GM12864 (cell line): ENCODE data around the gene ZNF416.
A peak's percentile ranks its signal among the peaks of the same experiment; 100 is the strongest.

Experiments
- DNase-seq: peaks from one replicate; pipeline ENCODE4 v3.0.0-alpha.2; 2011; ENCODE audit warnings: low read depth
- H3K4me3 ChIP-seq: 2 replicates; pipeline ENCODE4 v1.5.1; 2011; ENCODE audit warnings: mild to moderate bottlenecking, low read depth, low read length, control low read depth
- TF ChIP-seq, protein P1 (sequence below): IDR thresholded peaks from 2 replicates; pipeline ENCODE4 v1.5.1; 2011; ENCODE audit warnings: low read depth, mild to moderate bottlenecking, moderate library complexity, low read length, control low read depth, inconsistent platforms; ENCODE audit errors: missing control alignments

Gene ZNF416

DNA sequence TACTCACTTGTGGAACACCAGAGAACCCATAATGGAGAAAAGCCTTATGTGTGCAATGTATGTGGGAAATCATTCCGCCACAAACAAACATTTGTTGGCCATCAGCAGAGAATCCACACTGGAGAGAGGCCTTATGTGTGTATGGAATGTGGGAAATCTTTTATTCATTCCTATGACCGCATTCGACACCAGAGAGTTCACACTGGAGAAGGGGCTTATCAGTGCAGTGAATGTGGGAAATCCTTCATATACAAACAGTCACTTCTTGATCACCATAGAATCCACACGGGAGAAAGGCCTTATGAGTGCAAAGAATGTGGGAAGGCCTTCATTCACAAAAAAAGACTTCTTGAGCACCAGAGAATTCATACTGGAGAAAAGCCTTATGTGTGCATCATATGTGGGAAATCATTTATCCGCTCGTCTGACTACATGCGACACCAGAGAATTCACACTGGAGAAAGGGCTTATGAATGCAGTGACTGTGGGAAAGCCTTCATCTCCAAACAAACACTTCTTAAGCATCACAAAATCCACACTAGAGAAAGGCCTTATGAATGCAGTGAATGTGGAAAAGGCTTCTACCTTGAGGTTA, 40.7 kb downstream of the ZNF416 start:
- no peak for DNase-seq
- TF ChIP-seq, protein P1, sequence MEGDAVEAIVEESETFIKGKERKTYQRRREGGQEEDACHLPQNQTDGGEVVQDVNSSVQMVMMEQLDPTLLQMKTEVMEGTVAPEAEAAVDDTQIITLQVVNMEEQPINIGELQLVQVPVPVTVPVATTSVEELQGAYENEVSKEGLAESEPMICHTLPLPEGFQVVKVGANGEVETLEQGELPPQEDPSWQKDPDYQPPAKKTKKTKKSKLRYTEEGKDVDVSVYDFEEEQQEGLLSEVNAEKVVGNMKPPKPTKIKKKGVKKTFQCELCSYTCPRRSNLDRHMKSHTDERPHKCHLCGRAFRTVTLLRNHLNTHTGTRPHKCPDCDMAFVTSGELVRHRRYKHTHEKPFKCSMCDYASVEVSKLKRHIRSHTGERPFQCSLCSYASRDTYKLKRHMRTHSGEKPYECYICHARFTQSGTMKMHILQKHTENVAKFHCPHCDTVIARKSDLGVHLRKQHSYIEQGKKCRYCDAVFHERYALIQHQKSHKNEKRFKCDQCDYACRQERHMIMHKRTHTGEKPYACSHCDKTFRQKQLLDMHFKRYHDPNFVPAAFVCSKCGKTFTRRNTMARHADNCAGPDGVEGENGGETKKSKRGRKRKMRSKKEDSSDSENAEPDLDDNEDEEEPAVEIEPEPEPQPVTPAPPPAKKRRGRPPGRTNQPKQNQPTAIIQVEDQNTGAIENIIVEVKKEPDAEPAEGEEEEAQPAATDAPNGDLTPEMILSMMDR, result no peak
- no peak overlapping the region for H3K4me3 ChIP-seq

DNA sequence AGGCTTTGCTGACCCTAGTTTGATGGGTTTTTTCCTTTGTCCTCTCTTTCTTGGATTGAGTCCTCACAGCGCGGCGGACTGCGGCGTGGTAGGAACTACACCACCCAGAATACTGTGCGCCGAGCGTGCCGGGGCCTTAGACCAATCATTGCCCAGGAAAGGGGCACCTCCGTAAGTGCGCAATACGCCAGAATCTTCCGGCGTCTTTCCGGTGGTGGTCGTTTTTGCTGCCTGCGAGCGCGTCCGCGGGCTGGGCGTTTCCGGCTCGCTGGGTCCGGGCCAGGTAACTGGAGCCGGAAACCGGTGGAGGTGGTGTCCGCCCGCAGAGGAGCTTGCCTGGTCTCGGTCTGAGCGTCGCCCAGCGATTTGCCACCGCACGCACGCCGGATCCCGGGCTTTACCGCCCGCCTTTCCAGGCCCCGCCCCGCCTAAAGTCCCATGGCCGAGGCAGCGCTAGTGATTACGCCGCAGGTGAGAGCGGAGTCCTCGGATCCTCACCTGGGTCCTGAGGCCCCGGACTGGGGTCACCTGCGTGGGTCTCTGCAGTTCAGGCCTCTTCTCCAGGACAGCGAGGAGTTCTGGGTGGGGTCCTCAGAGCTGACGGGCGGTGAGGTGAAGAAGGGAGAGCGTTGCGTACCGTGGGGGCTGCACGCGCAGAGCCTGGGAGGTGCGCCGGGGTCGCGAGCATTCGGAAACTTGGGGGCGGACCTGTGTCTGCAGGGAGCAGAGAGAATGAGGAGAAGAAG, 51.4 kb downstream of the ZNF416 start, which contains the start of gene ZNF549:
ZNF549 (plus strand) TSS at position 221 of the 746 bp plus-strand sequence; CDS start at position 439, 218 bp downstream.
- DNase-seq, result peak; percentile 82
- TF ChIP-seq, protein P1, result no peak

More for the DNA sequence above, 51.4 kb downstream of the ZNF416 start, which contains the start of gene ZNF549:
- H3K4me3 ChIP-seq, result peak within 1 kb of the TSS; percentile 93
